Right ventricle myocardium superior (tissue), 1 donor: ENCODE measurements around the gene RERG. TPM values are rescaled to one million over a fixed set of nuclear protein-coding genes. Genes with fewer than 3 reads are reported as not detected.

ENCODE experiments used
- ATAC-seq: fragments of 200-7000 bp; cut with Tn5 transposase; one replicate; pipeline ENCODE4 v1.9.1; 2020; ENCODE audit warnings: mild to moderate bottlenecking; ENCODE audit not compliant: poor library complexity
- DNase-seq: peaks from one replicate; pipeline ENCODE4 v3.0.0-alpha.2; 2020
- intact Hi-C: fragments of 100-400 bp; cut with DNase I; formaldehyde crosslinking; loops from one replicate; pipeline ENCODE4 v1.11.2; 2022
- long read RNA-seq: library from polyadenylated mRNA; unstranded; transcript quantifications from one replicate; pipeline ENCODE4 v2.0.0, GENCODE V29; 2021
- total RNA-seq: library from RNA; stranded (reverse); fragmentation: NEBNext Ultra II Directional; extraction: Animal tissue kit (Norgen Biotek cat#: 25700); gene quantifications from one replicate; pipeline ENCODE4 v1.2.1, GENCODE V29; 2021
- donor health status: DM: no; HTN: yes; CAD: no; lungs with severe emphysema.

Gene RERG
- 4.1 TPM for total RNA-seq
- long read RNA-seq, partial matches to known transcripts = 0 of 6 reads
- long read RNA-seq, other reads (novel, unspliced or antisense) = 2 of 6 reads

- DNase-seq = peak; percentile 87
- ATAC-seq = peak; percentile 100
- intact Hi-C loops = loop anchor here (5.0 kb wide), 1 partner anchor 69 kb away; no protein-coding TSS in a partner anchor
These were observed at the start of gene RERG for GRCh38 chr12:15220915-15221885. RERG (minus strand) TSS chr12:15221417; CDS start chr12:15217489, 3,928 bp downstream.

GRCh38 chr12:15270591-15270990, 49.4 kb upstream of the RERG start:
- ATAC-seq (no peak), DNase-seq (no peak)

GRCh38 chr12:15268927-15269552, 47.8 kb upstream of the RERG start:
- DNase-seq (no peak), ATAC-seq (peak; percentile 71)
- intact Hi-C loops = loop anchor here (5.0 kb wide), 1 partner anchor 37 kb away; no protein-coding TSS in a partner anchor

More at GRCh38 chr12:15270591-15270990, 49.4 kb upstream of the RERG start:
- intact Hi-C loops = loop anchor here (10.0 kb wide), 1 partner anchor 314 kb away; no protein-coding TSS in a partner anchor

GRCh38 chr12:15268309-15268708, 47.1 kb upstream of the RERG start:
- ATAC-seq (no peak), DNase-seq (no peak)
- intact Hi-C loops = loop anchor here (5.0 kb wide), 1 partner anchor 36 kb away; no protein-coding TSS in a partner anchor

- DNase-seq (no peak), ATAC-seq (no peak)
- intact Hi-C loops = loop anchor here (5.0 kb wide), 1 partner anchor 34 kb away; no protein-coding TSS in a partner anchor
These were observed 44.7 kb upstream of the RERG start for GRCh38 chr12:15265875-15266274.

GRCh38 chr12:15256761-15257160, 35.5 kb upstream of the RERG start:
- ATAC-seq (peak; percentile 86), DNase-seq (no peak)
- intact Hi-C loops = no loop called here

GRCh38 chr12:15253990-15254389, 32.8 kb upstream of the RERG start:
- intact Hi-C loops = no loop called here
- no peak for DNase-seq
- ATAC-seq = no peak

GRCh38 chr12:15244926-15245325, 23.7 kb upstream of the RERG start:
- intact Hi-C loops = no loop called here
- ATAC-seq (no peak), DNase-seq (no peak)

- intact Hi-C loops = no loop called here
- ATAC-seq (no peak), DNase-seq (no peak)
These were observed 23.1 kb upstream of the RERG start for GRCh38 chr12:15244341-15244740.

GRCh38 chr12:15243102-15243501, 21.9 kb upstream of the RERG start:
- intact Hi-C loops = no loop called here
- ATAC-seq = no peak
- no peak for DNase-seq

GRCh38 chr12:15240898-15241297, 19.7 kb upstream of the RERG start:
- ATAC-seq = no peak
- DNase-seq = no peak
- intact Hi-C loops = no loop called here

GRCh38 chr12:15234508-15234907, 13.3 kb upstream of the RERG start:
- intact Hi-C loops = loop anchor here (5.0 kb wide), 1 partner anchor 33 kb away; no protein-coding TSS in a partner anchor
- DNase-seq (no peak), ATAC-seq (no peak)

GRCh38 chr12:15234011-15234410, 12.8 kb upstream of the RERG start:
- no peak for ATAC-seq
- no peak for DNase-seq
- intact Hi-C loops = loop anchor here (5.0 kb wide), 1 partner anchor 33 kb away; no protein-coding TSS in a partner anchor

- DNase-seq (no peak), ATAC-seq (no peak)
- intact Hi-C loops = loop anchor here (5.0 kb wide), 1 partner anchor 34 kb away; no protein-coding TSS in a partner anchor
These were observed 11.7 kb upstream of the RERG start for GRCh38 chr12:15232959-15233358.

GRCh38 chr12:15231493-15231892, 10.3 kb upstream of the RERG start:
- ATAC-seq (no peak), DNase-seq (no peak)
- intact Hi-C loops = loop anchor here (5.0 kb wide), 1 partner anchor 36 kb away; no protein-coding TSS in a partner anchor

GRCh38 chr12:15230751-15231150, 9.5 kb upstream of the RERG start:
- no peak for DNase-seq
- no peak for ATAC-seq
- intact Hi-C loops = loop anchor here (5.0 kb wide), 1 partner anchor 37 kb away; no protein-coding TSS in a partner anchor

GRCh38 chr12:15230137-15230536, 8.9 kb upstream of the RERG start:
- ATAC-seq (no peak), DNase-seq (no peak)
- intact Hi-C loops = loop anchor here (5.0 kb wide), 1 partner anchor 37 kb away; no protein-coding TSS in a partner anchor

GRCh38 chr12:15227004-15227679, 5.9 kb upstream of the RERG start:
- ATAC-seq (peak; percentile 59), DNase-seq (peak; percentile 58)
- intact Hi-C loops = no loop called here
